IMR-90 (cell line): ENCODE data around the gene KPTN. TPM values are rescaled to one million over a fixed set of nuclear protein-coding genes. Genes with fewer than 3 reads are reported as not detected.

ENCODE experiments used
- ATAC-seq: fragments of 200-7000 bp; cut with Tn5 transposase; 2 replicates; pipeline ENCODE4 v1.9.1; 2020; ENCODE audit warnings: low read depth, mild to moderate bottlenecking, moderate library complexity
- BruUV-seq: library from RNA; stranded (reverse); fragments of 400-500 nt; replicated peaks from 2 replicates; lab custom pipeline; 2021; lab: Mats Ljungman, UMichigan
- CTCF ChIA-PET: fragments of 300-600 bp; formaldehyde crosslinking; extraction: SDS; loops from one replicate; lab custom pipeline; 2021; ENCODE audit warnings: antibody characterized with exemption; lab: Yijun Ruan, JAX
- POLR2A ChIA-PET: fragments of 300-600 bp; sonication (Branson Sonifier 250); formaldehyde crosslinking; loops from one replicate; lab custom pipeline; 2022; ENCODE audit warnings: antibody characterized with exemption; ENCODE audit not compliant: unreplicated experiment; lab: Charles Lee
- DNase-seq: peaks from one replicate; pipeline ENCODE4 v3.0.0; 2013
- H2AFZ ChIP-seq: replicated peaks from 2 replicates; pipeline ENCODE3; 2013; ENCODE audit warnings: low read length, mild to moderate bottlenecking; ENCODE audit not compliant: poor library complexity
- H2AK5ac ChIP-seq: 2 replicates; pipeline ENCODE4 v1.6.1; 2013; ENCODE audit warnings: low read depth, low read length, inconsistent platforms
- H2AK9ac ChIP-seq: replicated peaks from 2 replicates; pipeline ENCODE3; 2013; ENCODE audit warnings: mild to moderate bottlenecking, low read depth, low read length, moderate library complexity; ENCODE audit not compliant: poor library complexity
- H2BK120ac ChIP-seq: 2 replicates; pipeline ENCODE4 v1.6.1; 2013; ENCODE audit warnings: low read depth, low read length, inconsistent platforms
- H2BK15ac ChIP-seq: 3 replicates; pipeline ENCODE4 v1.6.1; 2013; ENCODE audit warnings: low read depth, low read length, inconsistent platforms
- H2BK20ac ChIP-seq: 2 replicates; pipeline ENCODE4 v1.6.1; 2013; ENCODE audit warnings: low read depth, mild to moderate bottlenecking, inconsistent platforms, low read length, moderate library complexity
- H2BK5ac ChIP-seq: 2 replicates; pipeline ENCODE4 v1.6.1; 2013; ENCODE audit warnings: mild to moderate bottlenecking, low read depth, low read length, inconsistent platforms; ENCODE audit not compliant: poor library complexity, severe bottlenecking
- H3K14ac ChIP-seq: replicated peaks from 2 replicates; pipeline ENCODE4 v1.6.1; 2013; ENCODE audit warnings: low read depth, low read length, inconsistent platforms
- H3K18ac ChIP-seq: 2 replicates; pipeline ENCODE4 v1.6.1; 2013; ENCODE audit warnings: low read depth, low read length, control low read depth
- H3K23ac ChIP-seq: 2 replicates; pipeline ENCODE4 v1.6.1; 2013; ENCODE audit warnings: low read depth, low read length, inconsistent platforms
- H3K27ac ChIP-seq: 2 replicates; pipeline ENCODE4 v1.5.1; 2013; ENCODE audit warnings: mild to moderate bottlenecking, control low read depth, low read length; ENCODE audit not compliant: insufficient read depth
- H3K27me3 ChIP-seq: 2 replicates; pipeline ENCODE4 v1.6.1; 2013; ENCODE audit warnings: low read length; ENCODE audit not compliant: control insufficient read depth, insufficient read depth
- H3K36me3 ChIP-seq: 2 replicates; pipeline ENCODE4 v1.6.1; 2013; ENCODE audit warnings: low read length, mixed read lengths; ENCODE audit not compliant: control insufficient read depth, insufficient read depth
- H3K4ac ChIP-seq: 2 replicates; pipeline ENCODE4 v1.6.1; 2013; ENCODE audit warnings: low read depth, low read length, inconsistent platforms
- H3K4me1 ChIP-seq: 2 replicates; pipeline ENCODE4 v1.6.1; 2013; ENCODE audit warnings: low read length, mixed read lengths; ENCODE audit not compliant: control insufficient read depth, insufficient read depth
- H3K4me2 ChIP-seq: 2 replicates; pipeline ENCODE4 v1.6.1; 2013; ENCODE audit warnings: low read depth, mild to moderate bottlenecking, control low read depth, low read length, moderate library complexity
- H3K4me3 ChIP-seq: 2 replicates; pipeline ENCODE4 v1.5.1; 2013; ENCODE audit warnings: low read depth, mild to moderate bottlenecking, control low read depth, low read length, moderate library complexity; ENCODE audit not compliant: insufficient read depth
- H3K56ac ChIP-seq: 2 replicates; pipeline ENCODE4 v1.6.1; 2013; ENCODE audit warnings: low read length, inconsistent platforms; ENCODE audit not compliant: insufficient read depth; ENCODE audit errors: extremely low read depth
- H3K79me1 ChIP-seq, 2 experiments: 2 replicates each; pipeline ENCODE4 v1.6.1; 2013; ENCODE audit warnings: low read length in 2 of 2, inconsistent platforms in 1 of 2, low read depth in 1 of 2
- H3K9ac ChIP-seq: 2 replicates; pipeline ENCODE4 v1.6.1; 2013; ENCODE audit warnings: low read depth, low read length, control low read depth
- H3K9me1 ChIP-seq: 2 replicates; pipeline ENCODE4 v1.6.1; 2013; ENCODE audit warnings: low read length, inconsistent platforms; ENCODE audit not compliant: insufficient read depth
- H3K9me3 ChIP-seq: 2 replicates; pipeline ENCODE4 v1.6.1; 2013; ENCODE audit warnings: low read length; ENCODE audit not compliant: control insufficient read depth, insufficient read depth
- H4K20me1 ChIP-seq: 2 replicates; pipeline ENCODE4 v1.6.1; 2013; ENCODE audit warnings: low read length, inconsistent platforms; ENCODE audit not compliant: insufficient read depth
- H4K5ac ChIP-seq: 2 replicates; pipeline ENCODE4 v1.6.1; 2013; ENCODE audit warnings: mild to moderate bottlenecking, low read depth, low read length, control low read depth
- H4K8ac ChIP-seq, 2 experiments: 2 replicates each; pipeline ENCODE4 v1.6.1; 2013; ENCODE audit warnings: low read depth in 2 of 2, low read length in 2 of 2, control low read depth in 1 of 2, inconsistent platforms in 1 of 2
- H4K91ac ChIP-seq: 2 replicates; pipeline ENCODE4 v1.6.1; 2013; ENCODE audit warnings: low read depth, low read length, inconsistent platforms; ENCODE audit not compliant: insufficient read depth
- RFX5 ChIP-seq: IDR thresholded peaks from 2 replicates; pipeline ENCODE4 v1.8.0; 2012; ENCODE audit warnings: low read depth, mild to moderate bottlenecking, low read length, moderate library complexity
- SMC3 ChIP-seq: fragments of 150-350 bp; IDR thresholded peaks from 2 replicates; pipeline ENCODE4 v1.6.1; 2016; ENCODE audit warnings: low read depth, mild to moderate bottlenecking, antibody characterized with exemption, low read length, moderate library complexity
- WGBS, 2 experiments: methylation state at CpG; one replicate each; pipeline versions ENCODE4 v1.1.5 to v1.1.7; 2013; ENCODE audit warnings: missing lambda C conversion rate in 2 of 2; ENCODE audit not compliant: insufficient read length in 1 of 2; ENCODE audit errors: extremely low coverage in 2 of 2; 5-methylcytosine and 5-hydroxymethylcytosine counted together
- dilution Hi-C: fragments of 300-500 bp; cut with HindIII; formaldehyde crosslinking; loops from one replicate; pipeline ENCODE4 v1.14.3; 2018; ENCODE audit warnings: low sequenced_read_pairs; ENCODE audit not compliant: unreplicated experiment
- in situ Hi-C: fragments of 300-500 bp; cut with MboI; formaldehyde crosslinking; loops from 3 replicates; pipeline ENCODE4 v1.14.3; 2019; ENCODE audit warnings: low sequenced_read_pairs, inconsistent platforms, mixed read lengths
- intact Hi-C: fragments of 100-400 bp; cut with micrococcal nuclease; formaldehyde crosslinking; loops from 2 replicates; pipeline ENCODE4 v1.10.0; 2022
- polyA plus RNA-seq, 3 experiments: library from polyadenylated mRNA; depleted of rRNA; stranded (reverse); fragments of >200 nt; gene quantifications; 2 replicates each; pipeline ENCODE4 v1.2.3, GENCODE V29; 2012; ENCODE audit warnings: low replicate concordance in 1 of 3
- total RNA-seq: library from RNA; depleted of rRNA; stranded (reverse); fragments of >200 nt; gene quantifications from 2 replicates; pipeline ENCODE4 v1.2.3, GENCODE V29; 2012

Gene KPTN
- total and polyA plus RNA-seq, 2 of the 4 experiments (the other 2 are of a cell fraction) = 4.1 to 15.4 TPM

- POLR2A ChIA-PET = no interaction called here
- 90% methylated on average over 4 of the region's 14 CpGs; no CpG with 5 or more reads in 1 of the 2 experiments for WGBS, 2 experiments
These were observed 14.0 kb upstream of the KPTN start for GRCh38 chr19:47497821-47498520.

More at GRCh38 chr19:47497821-47498520, 14.0 kb upstream of the KPTN start:
- Histone ChIP-seq H2AFZ (peak overlapping the region; percentile 6), H3K9me1 (0 out of 2 replicates have a peak, but pooled peaks cover 3% of the 10 kb centered on the region), H3K23ac (no peak overlapping the region), H3K4me3 (no peak overlapping the region), H4K91ac (no peak overlapping the region), H3K18ac (no peak overlapping the region), H2BK5ac (no peak overlapping the region), H3K9me3 (no peaks in the 10 kb centered on the region), H2AK5ac (no peak overlapping the region), H4K8ac (no peak overlapping the region), H3K4ac (no peak overlapping the region), H3K14ac (no peak overlapping the region), H2BK120ac (no peak overlapping the region), H2BK15ac (no peak overlapping the region), H3K4me2 (no peak overlapping the region), H2AK9ac (no peak overlapping the region), H4K20me1 (peaks cover 27% of the 10 kb centered on the region), H4K5ac (no peak overlapping the region), H3K27ac (no peak overlapping the region), H3K9ac (no peak overlapping the region), H3K4me1 (no peaks in the 10 kb centered on the region), H3K79me1 (peaks cover 4 to 34% of the 10 kb centered on the region in 2 experiments), H3K56ac (no peak overlapping the region), H3K36me3 (peaks cover 51% of the 10 kb centered on the region), H2BK20ac (no peak overlapping the region), H3K27me3 (no peaks in the 10 kb centered on the region)
- TF ChIP-seq RFX5 (no peak), SMC3 (no peak)
- in situ Hi-C loops = no loop called here
- dilution Hi-C loops = no loop called here
- CTCF ChIA-PET = no interaction called here
- no TSS peak for BruUV-seq
- DNase-seq (no peak), ATAC-seq (no peak)
- intact Hi-C loops = no loop called here
